BLaER1 treated with 17β-estradiol and CSF1 and Interleukin-3, amounts not matched to agents 10 nM and 100 nM (cell line): Measurements from ENCODE around the gene LGI1.

ENCODE experiments used
- H3K27ac ChIP-seq, 11 experiments: shearing (Covaris generic); formaldehyde crosslinking; 2 replicates each; pipeline ENCODE4 v1.8.1; 2022
- H3K27me3 ChIP-seq, 11 experiments: shearing (Covaris generic); formaldehyde crosslinking; 2 replicates each; pipeline ENCODE4 v1.8.1; 2022
- H3K36me3 ChIP-seq, 11 experiments: shearing (Covaris generic); formaldehyde crosslinking; 2 replicates each; pipeline ENCODE4 v1.8.1; 2022
- H3K4me1 ChIP-seq, 10 experiments: shearing (Covaris generic); formaldehyde crosslinking; 2 replicates each; pipeline ENCODE4 v1.8.1; 2022
- H3K4me2 ChIP-seq, 11 experiments: shearing (Covaris generic); formaldehyde crosslinking; 2 replicates each; pipeline ENCODE4 v1.8.1; 2022
- H3K4me3 ChIP-seq, 10 experiments: shearing (Covaris generic); formaldehyde crosslinking; 2 replicates each; pipeline ENCODE4 v1.8.1; 2022
- H3K9ac ChIP-seq, 11 experiments: shearing (Covaris generic); formaldehyde crosslinking; 2 replicates each; pipeline ENCODE4 v1.8.1; 2022
- H3K9me3 ChIP-seq, 11 experiments: shearing (Covaris generic); formaldehyde crosslinking; replicated peaks in 1 of 11; 2 replicates each; pipeline ENCODE4 v1.8.1; 2022
- H4K20me1 ChIP-seq, 11 experiments: shearing (Covaris generic); formaldehyde crosslinking; 2 replicates each; pipeline ENCODE4 v1.8.1; 2022
- Cebpa-rat ChIP-seq, 11 experiments: shearing (Covaris generic); IDR thresholded peaks; 2 replicates each; pipeline ENCODE4 v1.8.1; 2022

LGI1 gene

DNA sequence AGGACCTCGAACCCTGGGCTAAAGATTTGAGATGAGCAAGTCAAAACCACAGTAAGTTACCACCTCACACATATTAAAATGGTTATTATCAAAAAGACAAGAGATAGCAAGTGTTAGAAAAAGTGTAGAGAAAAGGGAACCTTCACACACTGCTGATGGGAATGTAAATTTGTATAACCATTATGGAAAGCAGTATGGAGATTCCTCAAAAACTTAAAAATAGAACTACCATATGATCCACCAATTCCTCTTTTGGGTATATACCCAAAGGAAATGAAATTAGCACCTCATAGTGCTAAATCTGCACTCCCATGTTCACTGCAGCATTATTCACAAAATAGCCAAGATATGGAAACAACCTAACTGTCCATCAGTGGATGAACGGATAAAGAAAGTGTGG is 34.6 kb upstream of the LGI1 start:
- no peak for TF ChIP-seq Cebpa-rat (IDR thresholded peaks at IDR 0.05)

DNA sequence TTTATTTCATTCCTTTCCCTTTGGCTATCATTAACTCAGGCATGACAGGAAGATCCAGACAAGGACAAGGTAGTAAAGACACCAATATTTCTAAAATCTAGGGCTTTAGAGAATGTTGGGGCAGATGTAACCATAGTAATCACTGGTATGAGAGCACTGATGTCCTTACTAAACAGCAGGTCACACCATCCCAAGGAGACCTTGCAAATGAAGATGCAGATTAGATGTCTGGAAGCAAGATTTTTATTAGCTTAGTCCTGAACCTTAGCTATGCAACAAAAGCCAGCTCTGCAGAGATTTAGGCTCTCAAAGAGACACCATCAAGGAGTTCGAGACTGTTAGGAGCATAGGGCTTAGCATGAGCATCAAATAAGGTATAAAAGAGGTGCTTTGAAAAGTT is 31.7 kb upstream of the LGI1 start:
- Histone ChIP-seq H4K20me1 (no peaks in the 10 kb centered on the region), H3K4me3 (no peak overlapping the region), H3K27ac (no peak overlapping the region), H3K9ac (no peak overlapping the region), H3K4me1 (peaks cover 0 to 22% (median 1%) of the 10 kb centered on the region in 10 experiments; a peak in 9 of 20 replicates), H3K36me3 (no peaks in the 10 kb centered on the region), H3K9me3 (no peaks in the 10 kb centered on the region), H3K27me3 (no peaks in the 10 kb centered on the region), H3K4me2 (no peak overlapping the region)
- TF ChIP-seq Cebpa-rat (IDR thresholded peaks at IDR 0.05) = no peak

More for the DNA sequence above, 34.6 kb upstream of the LGI1 start:
- Histone ChIP-seq H3K4me1 (peaks cover 0 to 44% (median 13%) of the 10 kb centered on the region in 10 experiments; a peak in 11 of 20 replicates), H3K9ac (no peak overlapping the region), H3K9me3 (no peaks in the 10 kb centered on the region), H4K20me1 (no peaks in the 10 kb centered on the region), H3K27ac (no peak overlapping the region), H3K27me3 (no peaks in the 10 kb centered on the region), H3K4me3 (no peak overlapping the region), H3K4me2 (peak overlapping the region in 2 of 11 experiments; percentile 61 to 65; a peak in 4 of 22 replicates), H3K36me3 (no peaks in the 10 kb centered on the region)

DNA sequence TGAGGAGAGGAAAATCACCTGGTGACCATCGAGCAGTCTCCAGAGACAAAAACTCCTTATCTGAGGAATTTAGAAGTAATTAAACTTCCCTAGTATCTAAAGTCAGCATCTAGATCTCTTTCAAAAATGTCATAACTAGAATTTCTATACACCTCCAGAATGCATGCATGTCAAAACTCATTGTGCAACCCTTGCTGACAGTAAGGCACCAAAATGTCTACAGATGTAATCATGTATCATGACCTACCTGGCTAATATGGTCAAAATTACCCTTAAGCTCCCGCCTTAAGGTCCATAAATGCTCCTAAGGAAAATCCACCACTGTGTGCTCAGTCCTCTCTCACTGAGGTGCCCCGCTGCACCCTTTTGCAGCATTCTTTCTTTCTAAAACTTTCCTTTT is 16.4 kb upstream of the LGI1 start:
- Histone ChIP-seq H3K9me3 (no peaks in the 10 kb centered on the region), H4K20me1 (no peaks in the 10 kb centered on the region), H3K27me3 (no peaks in the 10 kb centered on the region), H3K9ac (no peak overlapping the region), H3K4me3 (no peak overlapping the region), H3K4me1 (peaks cover 9 to 57% (median 32%) of the 10 kb centered on the region in 10 experiments; a peak in 19 of 20 replicates), H3K4me2 (peak overlapping the region in 6 of 11 experiments; percentile 73 to 92 (median 76); a peak in 11 of 22 replicates), H3K27ac (peak overlapping the region in 5 of 11 experiments; percentile 55 to 79 (median 76); a peak in 8 of 22 replicates), H3K36me3 (no peaks in the 10 kb centered on the region)
- TF ChIP-seq Cebpa-rat (IDR thresholded peaks at IDR 0.05) = no peak

DNA sequence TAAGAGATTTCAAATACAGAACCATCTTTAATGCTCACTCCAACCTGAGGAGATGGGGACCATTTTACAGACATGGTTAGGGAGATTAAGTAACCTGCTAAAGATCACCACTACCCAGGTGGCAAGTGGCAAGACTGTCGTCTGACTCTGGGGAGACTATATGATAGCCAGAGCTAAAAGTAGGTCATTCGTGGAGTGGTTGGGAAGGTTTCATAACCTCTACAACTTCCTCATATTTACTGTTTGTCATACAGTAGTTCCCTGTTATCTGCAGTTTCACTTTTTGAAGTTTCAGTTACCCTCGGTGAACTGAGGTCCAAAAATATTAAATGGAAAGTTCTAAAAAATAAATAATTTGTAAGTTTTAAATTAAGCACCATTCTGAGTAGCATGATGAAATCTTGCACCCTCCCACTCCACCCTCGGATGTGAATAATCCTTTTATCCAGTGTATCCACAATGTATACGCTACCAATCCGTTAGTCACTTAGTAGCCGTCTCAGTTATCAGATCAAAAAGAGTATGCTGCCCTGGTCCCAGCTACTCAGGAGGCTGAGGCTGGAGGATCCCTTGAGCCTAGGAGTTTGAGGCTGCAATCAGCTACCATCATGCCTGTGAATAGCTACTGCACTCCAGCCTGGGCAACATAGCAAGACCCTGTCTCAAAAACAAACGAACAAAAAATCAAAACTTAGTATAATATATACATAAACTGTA is 14.9 kb upstream of the LGI1 start:
- Histone ChIP-seq H3K4me2 (peak overlapping the region; percentile 42 to 92 (median 73)), H3K9me3 (no peaks in the 10 kb centered on the region), H3K27ac (peak overlapping the region in 9 of 11 experiments; percentile 19 to 79 (median 71); a peak in 17 of 22 replicates), H3K4me3 (peak overlapping the region in 5 of 10 experiments; percentile 6 to 39 (median 33); a peak in 5 of 20 replicates), H3K27me3 (no peaks in the 10 kb centered on the region), H3K36me3 (no peaks in the 10 kb centered on the region), H3K9ac (peak overlapping the region in 5 of 11 experiments; percentile 27 to 59 (median 48); a peak in 8 of 22 replicates), H4K20me1 (no peaks in the 10 kb centered on the region), H3K4me1 (peaks cover 9 to 71% (median 37%) of the 10 kb centered on the region in 10 experiments; a peak in 19 of 20 replicates)
- TF ChIP-seq Cebpa-rat (IDR thresholded peaks at IDR 0.05) = 0 out of 22 replicates have a peak, but pooled peaks of 2 of the 11 experiments have one; percentile 22 to 27

DNA sequence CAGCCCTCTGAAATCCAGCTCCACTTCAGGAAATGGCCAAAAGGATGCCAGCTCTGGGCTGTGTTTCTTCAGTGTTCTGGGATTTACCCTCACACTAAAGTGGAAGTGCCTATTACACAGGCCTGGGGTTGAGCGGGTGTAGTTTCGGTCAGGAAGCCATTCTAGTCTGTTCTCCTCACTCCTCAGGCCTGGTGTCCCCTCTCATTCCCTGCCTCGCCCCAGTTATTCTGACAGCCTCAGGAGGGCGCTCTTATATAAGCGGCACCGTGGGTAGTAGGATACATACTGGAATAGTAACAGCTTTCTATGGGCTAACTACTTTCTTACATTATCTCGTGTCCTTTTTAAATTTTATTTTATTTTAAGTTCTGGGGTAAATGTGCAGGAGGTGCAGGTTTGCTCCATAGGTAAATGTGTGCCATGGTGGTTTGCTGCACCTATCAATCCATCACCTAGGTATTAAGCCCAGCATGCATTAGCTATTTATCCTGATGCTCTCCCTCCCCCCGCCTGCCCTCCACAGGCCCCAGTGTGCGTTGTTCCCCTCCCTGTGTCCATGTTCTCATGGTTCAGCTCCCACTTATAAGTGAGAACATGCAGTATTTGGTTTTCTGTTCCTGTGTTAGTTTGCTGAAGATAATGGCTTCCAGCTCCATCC is 12.2 kb upstream of the LGI1 start:
- H3K9ac ChIP-seq = no peak overlapping the region
- no peak overlapping the region for H3K27ac ChIP-seq
- H3K36me3 ChIP-seq = no peaks in the 10 kb centered on the region
- H3K4me3 ChIP-seq = no peak overlapping the region
- no peak for TF ChIP-seq Cebpa-rat (IDR thresholded peaks at IDR 0.05)
- H3K9me3 ChIP-seq = no peaks in the 10 kb centered on the region
- H4K20me1 ChIP-seq = no peaks in the 10 kb centered on the region
- no peaks in the 10 kb centered on the region for H3K27me3 ChIP-seq
- H3K4me1 ChIP-seq = peaks cover 9 to 72% (median 37%) of the 10 kb centered on the region in 10 experiments; a peak in 19 of 20 replicates
- peak overlapping the region in 4 of 11 experiments; percentile 8 to 55 (median 30); a peak in 6 of 22 replicates for H3K4me2 ChIP-seq

DNA sequence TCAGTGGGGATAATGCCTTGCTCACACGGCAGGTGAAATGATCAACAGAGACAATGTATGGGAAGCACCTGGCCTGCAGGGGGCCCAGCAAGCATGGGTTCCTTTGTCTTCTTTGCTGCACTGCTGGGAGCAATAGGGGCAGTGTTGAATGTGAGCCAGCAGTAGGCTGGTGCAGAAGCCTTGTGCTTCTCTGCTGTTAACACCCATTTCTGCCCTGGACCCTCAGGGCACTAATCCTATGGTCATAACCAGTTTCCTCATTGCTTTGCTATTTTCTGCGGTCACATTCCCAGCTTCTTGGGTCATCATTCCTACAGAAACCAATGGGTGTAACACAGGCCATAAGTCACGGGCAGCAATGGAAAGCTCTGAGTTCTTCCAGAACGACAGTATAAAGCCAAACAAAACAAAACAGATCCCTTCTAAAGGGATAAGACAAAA is 10.9 kb upstream of the LGI1 start:
- Histone ChIP-seq H4K20me1 (no peaks in the 10 kb centered on the region), H3K9ac (no peak overlapping the region; a peak in 1 of 22 replicates), H3K27ac (peak overlapping the region in 1 of 11 experiments; percentile 3; a peak in 1 of 22 replicates), H3K9me3 (no peaks in the 10 kb centered on the region), H3K36me3 (no peaks in the 10 kb centered on the region), H3K4me2 (peak overlapping the region in 5 of 11 experiments; percentile 19 to 71 (median 48); a peak in 9 of 22 replicates), H3K27me3 (no peaks in the 10 kb centered on the region), H3K4me1 (peaks cover 9 to 65% (median 30%) of the 10 kb centered on the region in 10 experiments; a peak in 19 of 20 replicates), H3K4me3 (no peak overlapping the region)
- no peak for TF ChIP-seq Cebpa-rat (IDR thresholded peaks at IDR 0.05)

DNA sequence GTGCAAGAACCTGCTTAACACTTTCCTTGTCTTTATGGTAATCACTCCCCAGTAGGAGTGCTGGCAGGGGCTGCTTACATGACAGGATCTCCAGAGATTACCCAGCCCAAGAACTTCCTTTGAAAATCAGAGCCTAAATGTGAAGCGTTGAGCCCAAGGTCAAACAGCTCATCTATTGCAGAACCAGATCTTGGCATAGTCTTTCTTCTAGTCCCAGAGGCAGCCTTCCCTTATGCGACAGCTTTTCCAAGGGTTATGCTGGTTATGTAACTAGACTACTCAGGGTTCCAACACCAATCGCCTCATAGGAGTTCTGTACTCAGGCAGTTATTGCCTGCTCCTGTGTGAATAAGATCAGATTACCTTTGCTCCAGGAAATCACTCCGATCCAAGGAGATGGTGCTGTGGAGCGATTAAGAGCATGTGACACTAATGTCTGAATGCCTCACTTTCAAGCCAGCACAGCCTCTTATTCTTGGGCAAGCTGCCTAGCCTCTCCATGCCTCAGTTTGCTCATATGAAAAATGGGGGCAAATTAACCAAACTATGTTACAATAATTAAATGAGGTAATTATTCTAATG is 8.4 kb upstream of the LGI1 start:
- H3K4me2 ChIP-seq = no peak overlapping the region
- no peaks in the 10 kb centered on the region for H3K36me3 ChIP-seq
- peaks cover 0 to 42% (median 12%) of the 10 kb centered on the region in 10 experiments; a peak in 10 of 20 replicates for H3K4me1 ChIP-seq
- no peaks in the 10 kb centered on the region for H4K20me1 ChIP-seq
- H3K9me3 ChIP-seq = no peaks in the 10 kb centered on the region
- H3K27me3 ChIP-seq = no peaks in the 10 kb centered on the region
- TF ChIP-seq Cebpa-rat (IDR thresholded peaks at IDR 0.05) = no peak
- H3K9ac ChIP-seq = no peak overlapping the region
- H3K27ac ChIP-seq = no peak overlapping the region
- H3K4me3 ChIP-seq = no peak overlapping the region

DNA sequence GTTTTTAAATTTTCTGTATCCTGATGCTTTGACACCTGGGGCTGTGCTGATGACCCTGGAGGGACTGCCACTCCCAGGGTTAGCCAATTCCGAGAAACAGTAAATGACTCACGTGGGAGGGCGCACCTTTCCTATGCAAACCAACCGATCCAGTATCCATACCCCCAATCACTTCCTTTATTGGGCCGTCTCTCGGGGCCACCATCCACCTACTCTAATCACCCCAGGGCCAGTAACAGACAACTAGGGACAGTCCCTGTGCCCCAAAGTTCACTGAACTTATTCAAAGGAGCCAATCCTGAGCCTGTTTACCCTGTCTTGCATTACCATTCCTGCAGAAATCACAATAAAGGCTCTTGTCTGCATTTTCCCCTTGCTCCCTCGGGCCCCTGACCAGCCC is 6.6 kb upstream of the LGI1 start:
- Histone ChIP-seq H3K4me1 (peaks cover 0 to 24% (median 7%) of the 10 kb centered on the region in 10 experiments; a peak in 10 of 20 replicates), H3K4me3 (no peak overlapping the region), H3K27ac (no peak overlapping the region), H3K4me2 (no peak overlapping the region), H3K9me3 (no peaks in the 10 kb centered on the region), H3K36me3 (no peaks in the 10 kb centered on the region), H3K27me3 (no peaks in the 10 kb centered on the region), H4K20me1 (no peaks in the 10 kb centered on the region), H3K9ac (no peak overlapping the region)
- no peak for TF ChIP-seq Cebpa-rat (IDR thresholded peaks at IDR 0.05)

DNA sequence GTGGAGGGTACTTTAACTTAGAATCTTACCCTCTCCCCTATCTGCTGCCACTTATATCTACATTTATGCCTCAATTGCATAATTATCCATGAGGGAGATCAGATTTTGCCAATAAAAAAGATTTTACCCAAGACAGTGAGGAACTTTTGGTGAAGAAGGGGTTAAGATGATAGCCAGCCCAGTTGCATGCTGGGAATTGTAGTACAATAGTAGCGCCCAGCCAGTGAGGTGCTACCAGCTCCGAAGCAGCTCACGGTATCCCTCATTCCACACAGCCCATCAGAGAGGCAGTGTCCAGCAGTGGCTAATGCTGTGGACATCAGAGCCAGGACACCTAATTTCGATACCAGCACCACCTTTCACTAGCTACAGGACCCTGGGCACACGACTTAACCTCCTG is 5.9 kb upstream of the LGI1 start:
- H3K9me3 ChIP-seq = no peaks in the 10 kb centered on the region
- H3K9ac ChIP-seq = no peak overlapping the region
- H3K4me3 ChIP-seq = peak overlapping the region in 3 of 10 experiments; percentile 33 to 45 (median 44); a peak in 5 of 20 replicates
- no peak for TF ChIP-seq Cebpa-rat (IDR thresholded peaks at IDR 0.05)
- no peaks in the 10 kb centered on the region for H4K20me1 ChIP-seq
- H3K27ac ChIP-seq = no peak overlapping the region
- no peaks in the 10 kb centered on the region for H3K27me3 ChIP-seq
- H3K4me2 ChIP-seq = peak overlapping the region; percentile 35 to 93 (median 53); a peak in 21 of 22 replicates
- peaks cover 0 to 18% (median 6%) of the 10 kb centered on the region in 10 experiments; a peak in 10 of 20 replicates for H3K4me1 ChIP-seq
- H3K36me3 ChIP-seq = no peaks in the 10 kb centered on the region
